Activated naive CD4-positive, alpha-beta T cell treated with anti-CD3 and anti-CD28 coated beads for 36 hours (primary cell): ENCODE measurements around the gene ITPR1. TPM values are rescaled to one million over a fixed set of nuclear protein-coding genes. Genes with fewer than 3 reads are reported as not detected.
"Not testable (repeated sequence)": the region's sequence is repeated elsewhere in the genome, so short reads cannot be mapped to it uniquely, and the experiment has no call there.

Experiments
- CTCF ChIA-PET: fragments of 350-600 bp; sonication (Branson Sonifier 250); formaldehyde crosslinking; loops from one replicate; lab custom pipeline; 2021; ENCODE audit warnings: antibody characterized with exemption; lab: Charles Lee
- DNase-seq: peaks from one replicate; pipeline ENCODE4 v3.0.0-alpha.2; 2020
- H3K27ac Mint-ChIP-seq: one replicate; pipeline ENCODE4 v1.8.0; 2021; ENCODE audit warnings: mild to moderate bottlenecking, mixed read lengths
- H3K27me3 Mint-ChIP-seq: one replicate; pipeline ENCODE4 v1.8.0; 2021; ENCODE audit warnings: low read depth, mixed read lengths
- H3K36me3 Mint-ChIP-seq: one replicate; pipeline ENCODE4 v1.8.0; 2021; ENCODE audit warnings: low read depth, mixed read lengths
- H3K4me1 Mint-ChIP-seq: one replicate; pipeline ENCODE4 v1.8.0; 2021; ENCODE audit warnings: low read depth, mixed read lengths
- H3K4me3 Mint-ChIP-seq: one replicate; pipeline ENCODE4 v1.8.0; 2021; ENCODE audit warnings: mild to moderate bottlenecking, moderate library complexity, mixed read lengths
- H3K9me3 Mint-ChIP-seq: one replicate; pipeline ENCODE4 v1.8.0; 2021; ENCODE audit warnings: mixed read lengths
- intact Hi-C: fragments of 100-400 bp; cut with micrococcal nuclease; formaldehyde crosslinking; loops from one replicate; pipeline ENCODE4 v1.15.1; 2023
- total RNA-seq, 2 experiments: library from RNA; stranded (reverse); gene quantifications; one replicate each; pipeline ENCODE4 v1.2.3, GENCODE V29; 2021

ITPR1 gene
- total RNA-seq, 2 experiments from 2014 or later = 38.5 to 41.1 TPM

GRCh38 chr3:4758957-4759656 is 266.0 kb downstream of the ITPR1 start:
- CTCF ChIA-PET = interaction anchor here (0.6 kb wide), 1 partner anchor 41 kb away, joined by 3 read pairs; no protein-coding TSS in a partner anchor
- peaks cover 2% of the 10 kb centered on the region for H3K9me3 Mint-ChIP-seq
- no peak overlapping the region for H3K27ac Mint-ChIP-seq
- H3K36me3 Mint-ChIP-seq = peaks cover 37% of the 10 kb centered on the region
- intact Hi-C loops = no loop called here
- H3K27me3 Mint-ChIP-seq = no peaks in the 10 kb centered on the region
- H3K4me1 Mint-ChIP-seq = peaks cover 3% of the 10 kb centered on the region
- no peak for DNase-seq
- no peak overlapping the region for H3K4me3 Mint-ChIP-seq

DNA sequence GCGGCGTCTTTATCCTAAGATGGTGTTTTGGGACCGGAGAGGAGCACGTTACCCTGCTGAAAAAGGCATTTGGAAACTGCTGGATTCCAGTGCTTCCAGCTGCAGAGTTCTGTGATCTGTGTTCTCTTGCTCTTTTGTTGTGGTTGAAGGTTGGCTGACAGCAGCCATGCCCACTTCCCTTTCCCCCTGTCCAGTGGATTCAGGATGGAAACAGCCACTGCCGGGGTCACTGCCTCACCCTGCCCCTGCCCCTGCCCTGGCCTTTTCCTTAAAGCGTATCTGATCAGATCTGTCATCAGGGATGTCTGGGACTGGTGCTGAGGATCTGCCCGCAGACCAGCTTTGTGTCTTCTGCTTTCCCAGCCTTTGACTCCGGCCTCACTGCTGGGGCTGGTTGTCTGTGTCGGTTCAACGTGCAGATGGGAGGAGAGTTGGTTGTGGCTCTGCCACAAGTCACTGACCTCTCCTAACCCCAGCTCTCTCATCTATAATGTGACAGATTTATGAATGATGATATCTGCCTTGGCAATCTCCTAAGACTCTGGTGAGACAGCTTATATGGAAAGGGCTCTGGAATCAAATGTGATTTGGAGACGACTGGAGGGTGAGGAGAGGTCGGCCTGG is 266.7 kb downstream of the ITPR1 start:
- H3K36me3 Mint-ChIP-seq = peaks cover 36% of the 10 kb centered on the region
- intact Hi-C loops = no loop called here
- DNase-seq = no peak

DNA sequence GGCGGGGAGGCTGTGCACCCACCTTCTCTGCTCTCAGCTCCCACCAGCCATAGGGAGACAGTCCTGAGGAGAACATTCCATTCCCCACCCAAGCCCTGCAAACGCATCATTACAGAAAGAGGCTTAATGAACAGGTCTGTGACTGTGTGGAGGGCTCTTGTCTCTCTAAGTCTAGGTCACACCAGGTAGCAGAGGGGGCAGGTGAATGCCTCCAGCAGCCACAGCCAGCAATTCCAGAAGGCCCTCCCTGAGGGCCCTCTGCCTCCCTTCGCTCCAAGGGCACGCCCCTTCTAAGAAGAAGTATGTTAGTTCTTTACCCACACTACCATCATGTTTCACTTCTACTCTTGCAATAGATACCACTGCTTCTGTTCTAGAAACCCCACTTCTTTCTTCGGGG is 268.6 kb downstream of the ITPR1 start:
- CTCF ChIA-PET = no interaction called here
- H3K36me3 Mint-ChIP-seq = peaks cover 45% of the 10 kb centered on the region
- no peak overlapping the region for H3K4me3 Mint-ChIP-seq
- H3K27ac Mint-ChIP-seq = no peak overlapping the region
- no peaks in the 10 kb centered on the region for H3K4me1 Mint-ChIP-seq
- intact Hi-C loops = no loop called here
- H3K9me3 Mint-ChIP-seq = peaks cover 2% of the 10 kb centered on the region
- DNase-seq = no peak
- H3K27me3 Mint-ChIP-seq = no peaks in the 10 kb centered on the region

More for the DNA sequence above, 266.7 kb downstream of the ITPR1 start:
- CTCF ChIA-PET = interaction anchor here (0.6 kb wide), 2 partner anchors 42 to 132 kb away, joined by 3 read pairs; no protein-coding TSS in a partner anchor
- Mint-ChIP-seq H3K27me3 (no peaks in the 10 kb centered on the region), H3K9me3 (peaks cover 2% of the 10 kb centered on the region), H3K4me1 (peaks cover 3% of the 10 kb centered on the region), H3K27ac (no peak overlapping the region), H3K4me3 (no peak overlapping the region)

DNA sequence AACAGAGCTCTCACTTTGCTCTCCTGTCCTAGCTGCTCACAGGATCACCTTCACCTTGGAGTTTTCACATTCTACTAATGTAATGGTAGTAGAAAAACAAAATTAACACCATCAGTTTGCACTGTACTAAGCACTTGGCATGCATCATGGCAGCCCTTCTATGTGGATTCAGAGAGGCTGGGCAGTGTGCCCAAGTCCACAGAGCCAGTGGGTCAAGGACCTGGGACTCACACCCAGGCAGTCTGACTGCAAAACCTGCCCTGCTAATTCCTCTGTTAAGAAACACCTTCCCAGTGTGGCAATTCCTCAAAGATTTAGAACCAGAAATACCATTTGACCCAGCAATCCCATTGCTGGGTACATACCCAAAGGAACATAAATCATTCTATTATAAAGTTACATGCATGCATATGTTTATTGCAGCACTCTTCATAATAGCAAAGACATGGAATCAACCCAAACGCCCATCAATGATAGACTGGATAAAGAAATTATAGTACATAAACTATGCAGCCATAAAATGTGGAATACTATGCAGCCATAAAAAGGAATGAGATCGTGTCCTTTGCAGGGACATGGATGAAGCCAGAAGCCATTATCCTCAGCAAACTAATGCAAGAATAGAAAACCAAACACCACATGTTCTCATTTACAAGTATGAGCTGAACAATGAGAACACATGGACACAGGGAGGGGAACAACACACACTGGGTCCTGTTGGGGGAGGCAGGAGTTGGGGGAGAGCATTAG is 269.5 kb downstream of the ITPR1 start:
- peaks cover 51% of the 10 kb centered on the region for H3K36me3 Mint-ChIP-seq
- H3K27me3 Mint-ChIP-seq, H3K4me1 Mint-ChIP-seq, intact Hi-C loops, DNase-seq, H3K4me3 Mint-ChIP-seq, H3K27ac Mint-ChIP-seq, H3K9me3 Mint-ChIP-seq: not testable (repeated sequence)
- CTCF ChIA-PET = interaction anchor here (1.7 kb wide), 1 partner anchor 34 kb away, joined by 3 read pairs; no protein-coding TSS in a partner anchor

DNA sequence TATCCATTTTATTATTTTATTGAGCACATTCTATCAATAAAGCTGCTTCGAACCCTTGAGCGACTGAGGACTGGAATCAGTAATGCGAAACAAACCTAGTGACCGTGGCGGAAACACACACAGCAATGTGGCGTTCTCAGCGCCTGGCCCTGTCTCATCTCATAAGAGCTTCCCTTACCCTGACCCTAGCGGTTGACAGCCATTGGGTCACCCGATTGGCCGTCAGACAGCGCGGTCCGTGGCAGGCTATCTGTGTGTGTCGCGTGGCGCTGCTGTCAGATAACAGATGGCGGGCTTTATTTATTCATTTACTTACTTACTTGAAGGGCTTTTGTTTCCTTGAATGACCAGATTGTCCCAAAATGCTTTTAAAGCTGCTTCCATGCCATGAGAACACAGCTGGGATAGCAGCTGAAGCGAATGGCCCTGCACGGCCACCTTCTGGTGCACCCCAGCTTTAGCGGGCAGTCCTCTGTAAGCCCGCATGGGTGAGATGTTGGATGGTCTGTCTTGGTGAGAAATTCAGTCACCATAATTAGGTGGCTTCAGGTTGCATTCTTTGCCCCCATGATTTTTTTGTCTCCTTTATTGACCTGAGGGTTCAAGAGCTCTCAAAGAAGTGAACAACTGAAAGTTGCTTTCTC is 270.6 kb downstream of the ITPR1 start:
- Mint-ChIP-seq H3K4me1 (peaks cover 2% of the 10 kb centered on the region), H3K27me3 (no peaks in the 10 kb centered on the region), H3K36me3 (peaks cover 52% of the 10 kb centered on the region), H3K9me3 (peaks cover 2% of the 10 kb centered on the region), H3K4me3 (no peak overlapping the region), H3K27ac (no peak overlapping the region)
- intact Hi-C loops = no loop called here
- CTCF ChIA-PET = interaction anchor here (1.7 kb wide), 1 partner anchor 33 kb away, joined by 3 read pairs; no protein-coding TSS in a partner anchor
- no peak for DNase-seq

DNA sequence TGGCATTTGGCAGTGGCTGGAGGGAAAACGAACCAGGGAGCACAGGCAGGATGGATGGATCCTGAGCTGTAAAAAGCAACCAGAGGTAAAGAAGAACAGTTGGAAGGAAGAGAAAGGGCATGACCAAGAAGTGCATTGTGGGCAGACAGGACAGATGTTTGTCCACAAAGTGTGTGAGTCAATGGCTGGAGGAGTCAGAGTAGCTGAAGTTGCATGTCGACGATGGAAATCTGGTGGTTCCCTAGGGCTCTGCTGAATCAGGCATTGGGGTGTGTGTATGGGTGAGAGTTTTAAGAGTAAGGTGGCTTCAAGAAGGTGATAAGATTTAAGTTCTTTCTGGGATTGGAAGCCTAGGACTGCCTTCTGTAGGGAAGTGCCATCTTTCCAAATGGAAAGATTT is 272.1 kb downstream of the ITPR1 start:
- DNase-seq = no peak
- H3K4me3 Mint-ChIP-seq = no peak overlapping the region
- peaks cover 47% of the 10 kb centered on the region for H3K36me3 Mint-ChIP-seq
- intact Hi-C loops = no loop called here
- no peaks in the 10 kb centered on the region for H3K9me3 Mint-ChIP-seq
- CTCF ChIA-PET = interaction anchor here (0.7 to 1.0 kb wide), 2 partner anchors 16 to 47 kb away, joined by 3 to 4 read pairs; no protein-coding TSS in a partner anchor
- no peak overlapping the region for H3K27ac Mint-ChIP-seq
- H3K27me3 Mint-ChIP-seq = no peaks in the 10 kb centered on the region
- peaks cover 2% of the 10 kb centered on the region for H3K4me1 Mint-ChIP-seq

DNA sequence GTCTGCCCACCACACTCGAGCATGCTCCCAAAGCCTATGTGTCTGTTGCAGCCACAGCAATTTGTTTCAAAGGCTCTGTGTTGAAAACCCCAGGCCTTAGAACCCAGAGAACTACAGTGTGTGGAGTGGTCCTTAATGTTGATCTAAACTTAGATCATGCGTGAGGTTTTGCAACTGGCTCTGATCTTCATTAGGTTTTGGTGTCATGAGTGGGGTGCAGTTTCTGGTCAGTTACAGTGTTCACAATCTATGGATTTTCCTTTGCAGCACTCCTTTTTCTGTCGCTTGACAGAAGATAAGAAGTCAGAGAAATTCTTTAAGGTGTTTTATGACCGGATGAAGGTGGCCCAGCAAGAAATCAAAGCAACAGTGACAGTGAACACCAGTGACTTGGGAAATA is 273.1 kb downstream of the ITPR1 start:
- Mint-ChIP-seq H3K36me3 (peaks cover 50% of the 10 kb centered on the region), H3K4me3 (no peak overlapping the region), H3K27me3 (no peaks in the 10 kb centered on the region), H3K9me3 (no peaks in the 10 kb centered on the region), H3K4me1 (peaks cover 3% of the 10 kb centered on the region), H3K27ac (no peak overlapping the region)
- CTCF ChIA-PET = no interaction called here
- intact Hi-C loops = no loop called here
- no peak for DNase-seq

- H3K36me3 Mint-ChIP-seq = peaks cover 46% of the 10 kb centered on the region
- no peak overlapping the region for H3K4me3 Mint-ChIP-seq
- DNase-seq = no peak
- H3K27ac Mint-ChIP-seq = no peak overlapping the region
- H3K9me3 Mint-ChIP-seq = no peaks in the 10 kb centered on the region
- intact Hi-C loops = no loop called here
- peaks cover 5% of the 10 kb centered on the region for H3K4me1 Mint-ChIP-seq
- no peaks in the 10 kb centered on the region for H3K27me3 Mint-ChIP-seq
- CTCF ChIA-PET = interaction anchor here (1.8 kb wide), 1 partner anchor 55 kb away, joined by 4 read pairs; no protein-coding TSS in a partner anchor
These were observed 273.8 kb downstream of the ITPR1 start for GRCh38 chr3:4766716-4767499.

DNA sequence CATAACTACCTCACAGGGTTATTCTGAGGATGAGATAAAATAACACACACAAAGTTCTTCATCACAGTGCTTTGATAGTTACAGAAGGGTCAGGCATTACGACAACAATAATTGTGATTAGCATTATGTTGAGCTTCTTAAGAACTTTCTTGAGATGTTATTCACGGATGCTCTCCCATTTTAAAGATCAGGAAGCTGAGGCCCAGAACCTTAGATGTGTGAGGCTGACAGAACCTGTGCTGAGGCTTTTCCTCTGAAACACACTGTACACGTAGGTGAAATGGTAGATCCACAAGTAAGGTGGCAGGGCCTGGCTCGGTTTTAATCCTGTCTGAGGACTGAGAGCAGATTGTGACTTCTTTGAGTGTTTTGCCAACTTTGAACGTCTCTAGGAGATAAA is 274.9 kb downstream of the ITPR1 start:
- DNase-seq = no peak
- Mint-ChIP-seq H3K4me1 (peaks cover 5% of the 10 kb centered on the region), H3K36me3 (peaks cover 38% of the 10 kb centered on the region), H3K27me3 (no peaks in the 10 kb centered on the region), H3K4me3 (no peak overlapping the region), H3K27ac (no peak overlapping the region), H3K9me3 (no peaks in the 10 kb centered on the region)
- CTCF ChIA-PET = interaction anchor here (1.4 to 1.8 kb wide), 2 partner anchors 56 to 209 kb away, joined by 4 to 5 read pairs; no protein-coding TSS in a partner anchor
- intact Hi-C loops = no loop called here

DNA sequence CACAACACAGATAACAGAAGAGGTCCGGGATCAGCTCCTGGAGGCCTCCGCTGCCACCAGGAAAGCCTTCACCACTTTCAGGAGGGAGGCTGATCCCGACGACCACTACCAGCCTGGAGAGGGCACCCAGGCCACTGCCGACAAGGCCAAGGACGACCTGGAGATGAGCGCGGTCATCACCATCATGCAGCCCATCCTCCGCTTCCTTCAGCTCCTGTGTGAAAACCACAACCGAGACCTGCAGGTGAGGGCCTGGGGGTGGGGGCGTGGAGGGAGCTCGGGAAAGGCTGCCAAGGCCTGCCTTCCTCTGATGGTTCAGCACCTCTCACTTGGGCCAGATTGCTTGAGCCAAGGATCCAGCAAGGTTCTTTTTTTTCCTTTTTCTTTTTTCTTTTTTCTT is 275.4 kb downstream of the ITPR1 start:
- Mint-ChIP-seq H3K4me1 (peaks cover 5% of the 10 kb centered on the region), H3K4me3 (no peak overlapping the region), H3K27me3 (no peaks in the 10 kb centered on the region), H3K9me3 (no peaks in the 10 kb centered on the region), H3K36me3 (peaks cover 36% of the 10 kb centered on the region), H3K27ac (no peak overlapping the region)
- CTCF ChIA-PET = interaction anchor here (1.4 to 1.8 kb wide), 2 partner anchors 57 to 208 kb away, joined by 4 to 5 read pairs; no protein-coding TSS in a partner anchor
- intact Hi-C loops = no loop called here
- no peak for DNase-seq

DNA sequence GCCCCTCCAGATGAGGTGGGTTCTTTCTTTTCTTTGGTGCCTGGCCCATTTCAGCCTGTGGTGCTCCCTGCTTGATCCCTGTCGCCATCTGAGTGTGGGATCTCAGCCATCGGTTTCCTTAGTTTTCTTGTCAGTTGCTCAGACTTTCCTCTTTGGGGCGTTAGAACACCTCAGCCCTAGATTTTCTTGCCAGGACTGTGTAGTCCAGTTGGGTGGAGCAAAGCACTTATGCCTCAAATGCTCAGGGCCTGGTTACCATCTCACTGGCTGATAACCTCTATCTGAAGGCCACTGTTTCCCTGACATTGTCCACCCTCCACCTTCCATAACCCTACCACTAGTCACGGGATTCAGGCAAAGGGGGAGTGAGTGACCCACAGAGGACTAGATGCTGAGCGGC is 277.4 kb downstream of the ITPR1 start:
- Mint-ChIP-seq H3K27me3 (no peaks in the 10 kb centered on the region), H3K27ac (no peak overlapping the region), H3K9me3 (no peaks in the 10 kb centered on the region), H3K4me3 (no peak overlapping the region), H3K4me1 (peaks cover 8% of the 10 kb centered on the region), H3K36me3 (peaks cover 39% of the 10 kb centered on the region)
- intact Hi-C loops = loop anchor here (2.0 kb wide), 1 partner anchor 14 kb away; no protein-coding TSS in a partner anchor
- CTCF ChIA-PET = no interaction called here
- no peak for DNase-seq
